SIG-M5 (cell line): ENCODE measurements around the gene PAQR9.

Experiments used
- DNase-seq: peaks from one replicate; lab custom pipeline; 2025; lab: John Stamatoyannopoulos, UW

Gene PAQR9

DNA sequence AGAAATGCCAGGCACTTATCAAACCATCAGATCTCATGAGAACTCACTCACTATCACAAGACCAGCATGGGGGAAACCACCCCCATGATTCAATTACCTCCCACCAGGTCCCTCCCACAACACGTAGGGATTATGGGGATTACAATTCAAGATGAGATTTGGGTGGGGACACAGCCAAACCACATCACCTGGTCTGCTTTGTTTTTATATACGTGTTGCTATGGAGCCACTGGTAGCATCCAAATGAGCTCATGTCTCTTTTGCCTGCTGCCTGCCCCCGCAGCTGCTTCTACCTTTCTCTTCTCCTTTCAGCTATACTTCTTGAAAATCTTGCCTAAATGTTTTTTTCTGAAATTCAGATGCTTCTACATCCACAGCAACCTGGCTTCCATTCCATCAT lies 47.8 kb downstream of the PAQR9 start:
- DNase-seq, result no peak

DNA sequence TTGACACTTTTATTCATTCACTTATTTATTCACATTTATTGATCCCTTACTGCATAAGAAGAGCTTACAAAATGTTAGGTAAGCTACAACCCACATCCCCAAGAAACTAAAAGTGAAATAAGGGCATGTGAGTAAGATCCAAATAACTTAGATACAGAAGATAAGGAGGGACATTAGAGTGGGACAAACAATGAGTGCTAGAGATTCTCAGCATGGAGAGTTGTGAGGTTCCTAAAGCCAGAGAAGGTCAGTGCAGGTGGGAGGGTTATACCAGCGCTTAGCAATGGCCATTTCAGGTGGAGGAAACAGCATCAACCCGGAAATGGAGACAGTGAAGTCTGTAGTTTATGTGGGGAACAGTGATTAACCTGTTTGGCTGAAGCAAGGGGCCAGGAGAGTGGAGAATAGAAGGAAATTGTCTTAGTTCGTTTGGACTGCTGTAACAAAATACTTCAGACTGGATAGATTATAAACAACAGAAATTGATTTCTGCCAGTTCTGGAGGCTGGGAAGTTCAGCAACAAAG lies 49.1 kb downstream of the PAQR9 start:
- no peak for DNase-seq

DNA sequence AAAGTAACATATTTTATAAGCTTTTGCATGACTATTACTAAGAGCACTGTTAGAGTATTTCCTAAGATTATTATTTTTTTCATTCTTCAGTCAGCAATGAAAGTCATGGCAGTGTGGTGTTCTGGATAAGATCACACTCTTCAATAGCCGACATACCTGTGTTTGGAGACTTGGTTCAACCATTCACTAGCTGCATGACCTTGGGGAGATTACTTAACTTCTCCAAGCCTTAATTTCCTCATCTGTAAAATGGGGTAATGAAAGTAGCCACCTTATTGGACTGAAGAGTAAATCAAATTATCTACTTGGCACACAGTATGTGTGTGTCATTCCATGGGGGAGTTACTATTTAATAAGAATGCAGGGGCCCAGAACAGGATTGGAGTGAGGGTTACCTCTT lies 50.0 kb downstream of the PAQR9 start:
- DNase-seq, result no peak

- no peak for DNase-seq
Measured at GRCh38 chr3:142912402-142913172, 50.9 kb downstream of the PAQR9 start.
